GM12892 (cell line): ENCODE measurements around the gene NRARP.

ENCODE experiments used
- DNase-seq: peaks from one replicate; pipeline ENCODE4 v3.0.0; 2011; ENCODE audit not compliant: insufficient read length
- FAIRE-seq: peaks from 2 replicates; lab custom pipeline; 2011; peaks lifted over from hg19 to GRCh38; lab: Jason Lieb, UNC
- POLR2A ChIP-seq: IDR thresholded peaks from 2 replicates; pipeline ENCODE4 v1.6.1; 2011; ENCODE audit warnings: low read depth, low read length, control low read depth
- POLR2AphosphoS5 ChIP-seq: IDR thresholded peaks from 2 replicates; pipeline ENCODE4 v1.6.1; 2011; ENCODE audit warnings: low read depth, low read length, control low read depth
- TAF1 ChIP-seq: IDR thresholded peaks from 2 replicates; pipeline ENCODE4 v1.6.1; 2011; ENCODE audit warnings: low read depth, mild to moderate bottlenecking, control low read depth, low read length, borderline replicate concordance

NRARP gene

GRCh38 chr9:137306066-137306849, 4.2 kb upstream of the NRARP start:
- FAIRE-seq (no peak), DNase-seq (no peak)
- TF ChIP-seq TAF1 (no peak), POLR2A (no peak), POLR2AphosphoS5 (no peak)

- FAIRE-seq (peak; percentile 27), DNase-seq (no peak)
- TF ChIP-seq POLR2A (no peak; the same call in 1 of the 2 replicates), POLR2AphosphoS5 (no peak)
Observed at GRCh38 chr9:137305798-137306065, 3.7 kb upstream of the NRARP start.

DNA sequence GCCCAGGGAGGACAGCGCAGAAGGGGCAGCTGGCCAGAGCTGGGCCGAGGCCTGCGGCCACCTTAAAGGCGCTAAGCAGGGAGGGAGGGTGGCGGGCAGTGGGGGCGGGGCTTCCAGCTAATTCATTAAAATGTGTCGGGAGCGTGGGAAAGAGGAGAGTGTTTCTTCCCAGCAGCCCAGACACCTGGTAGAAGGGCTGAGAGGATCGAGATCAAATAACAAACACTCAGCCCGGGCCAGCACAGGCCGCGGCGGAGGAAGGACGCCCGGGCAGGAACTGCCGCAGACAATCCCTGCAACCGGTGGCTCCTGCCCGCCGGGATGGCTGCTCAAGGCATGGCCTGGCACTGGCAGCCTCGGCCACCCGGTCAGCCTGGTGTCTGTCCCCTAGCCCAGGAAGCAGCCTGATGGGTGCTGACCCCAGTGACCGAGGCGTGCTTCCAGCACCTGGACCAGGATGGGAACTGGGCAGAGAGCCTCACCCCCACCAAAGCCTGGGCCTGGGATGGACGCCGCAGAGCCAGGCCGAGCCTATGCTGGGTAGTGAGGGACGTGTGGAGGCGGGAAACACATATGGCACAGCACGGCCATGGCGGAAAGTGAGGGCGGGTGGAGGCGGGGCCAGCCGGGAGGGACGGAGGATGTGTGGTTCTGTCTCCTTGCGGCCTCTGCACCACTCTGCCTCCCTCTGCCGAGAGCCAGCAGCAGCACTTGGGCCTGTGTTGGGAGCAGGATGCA, 3.2 kb upstream of the NRARP start:
- peak; percentile 69 for FAIRE-seq

GRCh38 chr9:137304383-137305059, 2.5 kb upstream of the NRARP start:
- no peak for FAIRE-seq
- TF ChIP-seq POLR2A (no peak), TAF1 (no peak), POLR2AphosphoS5 (no peak)
- no peak for DNase-seq

More for the DNA sequence above, 3.2 kb upstream of the NRARP start:
- TF ChIP-seq TAF1 (no peak), POLR2AphosphoS5 (no peak), POLR2A (no peak)
- no peak for DNase-seq

DNA sequence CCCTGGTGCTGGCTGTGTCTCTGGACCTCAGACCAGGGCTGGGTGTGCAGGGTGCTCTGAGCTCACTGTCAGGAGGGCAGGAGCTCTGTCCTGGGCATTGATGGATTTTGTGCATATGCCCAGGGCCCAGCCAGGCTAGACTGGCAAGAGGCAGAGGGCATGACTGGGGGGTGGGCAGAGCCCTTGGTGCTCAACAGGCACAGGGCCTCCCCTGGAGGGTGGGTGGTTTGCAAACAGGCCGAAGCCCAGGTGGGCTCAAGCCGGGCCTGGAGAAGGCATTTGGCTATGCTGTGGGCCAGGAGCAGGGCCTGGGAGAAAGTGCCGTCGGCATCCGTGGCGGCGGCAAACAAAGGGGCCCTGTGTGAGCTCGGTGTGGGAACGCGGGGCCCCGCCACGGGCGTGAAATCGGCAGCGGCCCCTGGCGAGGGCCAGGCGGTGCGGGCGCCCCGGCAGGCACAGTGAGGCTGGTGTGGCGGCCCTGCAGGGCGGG, 1.9 kb upstream of the NRARP start:
- FAIRE-seq: no peak
- TF ChIP-seq POLR2A: no peak
- no peak for TF ChIP-seq POLR2AphosphoS5
- TF ChIP-seq TAF1: no peak
- DNase-seq: no peak

- DNase-seq (no peak), FAIRE-seq (peak; percentile 48)
- TF ChIP-seq POLR2A: no peak
- TF ChIP-seq TAF1: no peak
- TF ChIP-seq POLR2AphosphoS5: no peak
Observed at GRCh38 chr9:137303151-137303892, 1.3 kb upstream of the NRARP start.

DNA sequence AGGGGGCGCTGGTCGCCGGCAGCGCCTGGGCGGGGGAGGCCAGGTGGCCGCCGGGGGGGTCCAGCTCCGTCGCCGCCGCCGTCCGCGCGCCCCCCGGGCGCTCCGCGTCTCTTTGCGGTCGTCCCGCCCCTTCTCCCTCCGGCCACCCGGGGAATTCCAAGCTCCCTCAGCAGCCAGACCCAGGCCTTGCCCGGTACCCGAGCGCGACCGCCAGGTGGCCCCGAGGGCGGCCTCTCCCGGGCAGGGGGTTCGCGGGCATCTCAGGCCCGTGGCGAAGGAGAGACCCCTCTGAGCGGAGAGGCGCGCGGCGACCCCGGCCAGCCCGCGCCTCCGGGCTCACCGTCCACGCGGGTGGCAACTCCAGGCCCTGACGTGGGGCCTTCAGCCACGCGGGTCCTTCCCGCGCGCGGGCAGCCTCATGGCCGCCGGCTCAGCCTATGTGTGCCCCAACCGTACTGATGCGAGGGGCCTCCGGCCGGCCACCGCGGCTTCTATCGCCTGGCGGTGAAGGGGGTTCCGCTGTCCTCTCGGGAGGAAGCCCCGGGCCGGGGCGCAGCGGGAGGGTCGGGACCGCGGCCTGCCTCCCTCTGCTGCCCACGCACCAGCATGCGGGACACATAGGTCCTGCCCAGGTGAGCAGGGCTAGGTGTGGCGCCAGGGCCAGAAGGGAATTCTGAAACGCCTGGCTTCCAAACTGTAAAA, 529 bp upstream of the NRARP start:
- TF ChIP-seq TAF1 (no peak), POLR2AphosphoS5 (no peak), POLR2A (no peak)
- DNase-seq (peak; percentile 91), FAIRE-seq (peak; percentile 30)

GRCh38 chr9:137301081-137301947, 757 bp downstream of the NRARP start:
- FAIRE-seq (peak; percentile 91), DNase-seq (no peak)
- TF ChIP-seq TAF1 (no peak), POLR2A (no peak), POLR2AphosphoS5 (no peak)

GRCh38 chr9:137300567-137301080, 1.4 kb downstream of the NRARP start:
- DNase-seq: no peak
- TF ChIP-seq POLR2A (no peak), POLR2AphosphoS5 (no peak), TAF1 (no peak)
- FAIRE-seq: peak; percentile 73
